ENCODE measurements around the gene MTMR12. TPM values are rescaled to one million over a fixed set of nuclear protein-coding genes. Genes with fewer than 3 reads are reported as not detected.

Gene MTMR12
- total RNA-seq, 1 donor from 2014 or later: 28.0 TPM

GRCh38 chr5:32254881-32255539 lies 57.7 kb downstream of the MTMR12 start:
- peaks cover 1% of the 10 kb centered on the region for H3K36me3 ChIP-seq (ENCODE audit: control insufficient read depth, insufficient read depth, low read length)
- no peaks in the 10 kb centered on the region for H3K27me3 ChIP-seq (ENCODE audit: control insufficient read depth, insufficient read depth, low read length)
- no peak for DNase-seq (ENCODE audit: low read depth)
- TF ChIP-seq CTCF (IDR thresholded peaks at IDR 0.05; ENCODE audit: insufficient read depth, low read length, poor library complexity, severe bottlenecking): no peak
- no peak overlapping the region for H3K4me3 ChIP-seq (ENCODE audit: low read depth, low read length)

GRCh38 chr5:32251871-32252458 lies 60.8 kb downstream of the MTMR12 start:
- no peak for TF ChIP-seq CTCF (IDR thresholded peaks at IDR 0.05; ENCODE audit: insufficient read depth, low read length, poor library complexity, severe bottlenecking)
- DNase-seq (ENCODE audit: low read depth): no peak
- Histone ChIP-seq H3K4me3 (ENCODE audit: low read depth, low read length) (no peak overlapping the region), H3K27me3 (ENCODE audit: control insufficient read depth, insufficient read depth, low read length) (no peaks in the 10 kb centered on the region), H3K36me3 (ENCODE audit: control insufficient read depth, insufficient read depth, low read length) (peaks cover 3% of the 10 kb centered on the region)

- no peak overlapping the region for H3K4me3 ChIP-seq (ENCODE audit: low read depth, low read length)
- no peaks in the 10 kb centered on the region for H3K27me3 ChIP-seq (ENCODE audit: control insufficient read depth, insufficient read depth, low read length)
- no peak for TF ChIP-seq CTCF (IDR thresholded peaks at IDR 0.05; ENCODE audit: insufficient read depth, low read length, poor library complexity, severe bottlenecking)
- H3K36me3 ChIP-seq (ENCODE audit: control insufficient read depth, insufficient read depth, low read length): peaks cover 3% of the 10 kb centered on the region
- no peak for DNase-seq (ENCODE audit: low read depth)
These were observed 63.1 kb downstream of the MTMR12 start for GRCh38 chr5:32249668-32250067.

- H3K36me3 ChIP-seq (ENCODE audit: control insufficient read depth, insufficient read depth, low read length): peaks cover 3% of the 10 kb centered on the region
- TF ChIP-seq CTCF (IDR thresholded peaks at IDR 0.05; ENCODE audit: insufficient read depth, low read length, poor library complexity, severe bottlenecking): no peak
- no peak for DNase-seq (ENCODE audit: low read depth)
- H3K4me3 ChIP-seq (ENCODE audit: low read depth, low read length): no peak overlapping the region
- no peaks in the 10 kb centered on the region for H3K27me3 ChIP-seq (ENCODE audit: control insufficient read depth, insufficient read depth, low read length)
These were observed 67.0 kb downstream of the MTMR12 start for GRCh38 chr5:32245742-32246141.

- no peak for DNase-seq (ENCODE audit: low read depth)
- Histone ChIP-seq H3K27me3 (ENCODE audit: control insufficient read depth, insufficient read depth, low read length) (no peaks in the 10 kb centered on the region), H3K4me3 (ENCODE audit: low read depth, low read length) (no peak overlapping the region), H3K36me3 (ENCODE audit: control insufficient read depth, insufficient read depth, low read length) (peaks cover 2% of the 10 kb centered on the region)
- TF ChIP-seq CTCF (IDR thresholded peaks at IDR 0.05; ENCODE audit: insufficient read depth, low read length, poor library complexity, severe bottlenecking): no peak
These were observed 68.7 kb downstream of the MTMR12 start for GRCh38 chr5:32244017-32244416.

Data from kidney epithelial cell (primary cell).